Astrocyte of the spinal cord (primary cell): ENCODE results near the gene CCNG2.
"Not testable (repeated sequence)": the region's sequence is repeated elsewhere in the genome, so short reads cannot be mapped to it uniquely, and the experiment has no call there.

ENCODE experiments used
- DNase-seq: peaks from one replicate; pipeline ENCODE4 v3.0.0; 2011; ENCODE audit warnings: low read depth, low spot score
- H3K4me3 ChIP-seq: 2 replicates; pipeline ENCODE4 v1.5.1; 2011; ENCODE audit warnings: low read depth, mild to moderate bottlenecking, low read length, moderate library complexity
- in situ Hi-C: cut with HindIII; loops from 2 replicates; pipeline ENCODE4 v1.10.0; 2017; ENCODE audit warnings: low sequenced_read_pairs
- TF ChIP-seq, protein P1 (sequence below): IDR thresholded peaks from 2 replicates; pipeline ENCODE4 v1.5.1; 2012; ENCODE audit warnings: low read depth, mild to moderate bottlenecking, low read length, inconsistent platforms

The CCNG2 gene

DNA sequence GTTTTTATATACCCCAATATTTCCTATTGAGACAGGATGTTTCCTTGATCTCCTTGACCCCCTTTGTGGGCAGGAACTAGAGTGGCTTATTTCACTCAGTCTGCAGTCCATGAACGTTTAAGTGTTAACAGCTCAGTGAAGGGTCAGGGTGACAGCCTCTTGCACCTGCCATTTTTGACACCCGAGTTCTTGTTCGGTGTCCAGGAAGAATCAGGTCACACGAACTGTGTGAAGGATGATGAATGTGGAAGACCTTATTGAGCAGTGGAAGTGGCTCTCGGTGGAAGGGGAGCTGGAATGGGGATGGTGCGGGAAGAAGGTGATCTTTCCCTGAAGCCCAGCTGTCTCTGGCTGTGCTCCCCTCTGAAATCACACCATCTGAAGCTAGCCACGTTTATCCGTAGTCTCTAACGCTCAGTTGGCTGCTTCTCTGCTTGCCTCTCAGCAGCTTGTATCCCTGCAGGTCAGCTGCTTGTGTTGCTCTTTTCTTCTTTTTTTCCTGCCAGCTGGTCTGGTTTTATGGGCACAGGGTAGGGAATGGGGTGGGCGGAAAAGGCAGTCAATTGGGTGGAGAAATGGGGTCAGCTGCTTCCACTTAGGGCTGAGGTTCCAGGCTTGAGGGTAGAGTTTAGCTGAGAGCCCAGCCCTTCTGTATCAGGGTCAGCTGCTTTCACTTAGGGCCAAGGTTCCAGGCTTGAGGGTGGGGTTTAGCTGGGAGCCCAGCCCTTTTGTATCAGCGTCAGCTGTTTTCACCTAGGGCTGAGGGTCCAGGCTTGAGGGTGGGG, 29.0 kb upstream of the CCNG2 start:
- DNase-seq, result no peak
- in situ Hi-C loops, result no loop called here
- no peak overlapping the region for H3K4me3 ChIP-seq
- TF ChIP-seq, protein P1, sequence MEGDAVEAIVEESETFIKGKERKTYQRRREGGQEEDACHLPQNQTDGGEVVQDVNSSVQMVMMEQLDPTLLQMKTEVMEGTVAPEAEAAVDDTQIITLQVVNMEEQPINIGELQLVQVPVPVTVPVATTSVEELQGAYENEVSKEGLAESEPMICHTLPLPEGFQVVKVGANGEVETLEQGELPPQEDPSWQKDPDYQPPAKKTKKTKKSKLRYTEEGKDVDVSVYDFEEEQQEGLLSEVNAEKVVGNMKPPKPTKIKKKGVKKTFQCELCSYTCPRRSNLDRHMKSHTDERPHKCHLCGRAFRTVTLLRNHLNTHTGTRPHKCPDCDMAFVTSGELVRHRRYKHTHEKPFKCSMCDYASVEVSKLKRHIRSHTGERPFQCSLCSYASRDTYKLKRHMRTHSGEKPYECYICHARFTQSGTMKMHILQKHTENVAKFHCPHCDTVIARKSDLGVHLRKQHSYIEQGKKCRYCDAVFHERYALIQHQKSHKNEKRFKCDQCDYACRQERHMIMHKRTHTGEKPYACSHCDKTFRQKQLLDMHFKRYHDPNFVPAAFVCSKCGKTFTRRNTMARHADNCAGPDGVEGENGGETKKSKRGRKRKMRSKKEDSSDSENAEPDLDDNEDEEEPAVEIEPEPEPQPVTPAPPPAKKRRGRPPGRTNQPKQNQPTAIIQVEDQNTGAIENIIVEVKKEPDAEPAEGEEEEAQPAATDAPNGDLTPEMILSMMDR, result no peak

DNA sequence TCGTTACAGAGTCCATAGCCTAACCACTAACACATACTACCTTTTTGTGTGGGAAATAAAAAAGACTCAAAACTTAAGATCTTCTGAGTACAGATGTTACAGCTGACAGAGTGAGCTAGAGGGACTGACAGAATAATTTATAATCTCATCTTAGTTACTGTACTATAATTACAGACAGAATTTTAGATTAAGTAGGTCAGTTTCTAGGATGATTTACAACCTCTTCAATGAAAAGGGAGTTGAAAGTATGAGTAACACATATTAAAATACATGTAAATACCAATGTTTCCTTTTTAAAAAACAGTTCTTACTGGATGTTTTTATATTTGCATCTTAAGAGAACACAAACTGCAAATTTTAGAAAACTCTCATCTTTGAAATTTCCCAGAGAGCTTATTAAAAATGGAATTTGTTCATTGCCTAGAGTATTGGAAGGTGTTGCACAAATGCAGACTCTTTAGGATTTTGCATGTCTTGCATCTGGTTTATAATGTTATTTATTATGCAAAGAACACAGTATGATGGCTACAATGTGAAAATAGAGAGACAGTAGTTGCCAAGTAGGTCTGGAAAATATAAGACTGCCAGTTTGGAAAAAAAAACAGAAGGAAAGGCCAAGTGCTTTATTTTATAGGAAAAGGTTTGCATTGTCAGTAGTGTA, 24.2 kb upstream of the CCNG2 start:
- no peak for DNase-seq
- in situ Hi-C loops, result no loop called here

DNA sequence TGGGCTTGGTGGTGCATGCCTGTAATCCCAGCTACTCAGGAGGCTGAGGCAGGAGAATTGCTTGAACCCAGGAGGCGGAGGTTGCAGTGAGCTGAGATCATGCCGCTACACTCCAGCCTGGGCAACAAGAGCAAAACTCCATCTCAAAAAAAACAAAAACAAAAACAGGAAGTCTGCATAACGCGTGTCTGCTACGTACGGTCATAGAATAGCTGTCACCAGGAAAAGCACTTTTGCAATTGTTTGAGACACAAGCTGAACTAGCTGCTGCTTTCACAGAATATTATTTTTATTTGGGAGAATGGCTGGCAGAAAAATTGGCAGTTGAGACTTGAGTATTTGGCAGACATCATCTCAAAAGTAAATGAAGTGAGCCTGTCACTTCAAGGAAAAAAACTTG, 19.6 kb upstream of the CCNG2 start:
- DNase-seq, H3K4me3 ChIP-seq, in situ Hi-C loops: not testable (repeated sequence)

More for the DNA sequence above, 24.2 kb upstream of the CCNG2 start:
- TF ChIP-seq, protein P1, result no peak
- H3K4me3 ChIP-seq, result no peak overlapping the region

DNA sequence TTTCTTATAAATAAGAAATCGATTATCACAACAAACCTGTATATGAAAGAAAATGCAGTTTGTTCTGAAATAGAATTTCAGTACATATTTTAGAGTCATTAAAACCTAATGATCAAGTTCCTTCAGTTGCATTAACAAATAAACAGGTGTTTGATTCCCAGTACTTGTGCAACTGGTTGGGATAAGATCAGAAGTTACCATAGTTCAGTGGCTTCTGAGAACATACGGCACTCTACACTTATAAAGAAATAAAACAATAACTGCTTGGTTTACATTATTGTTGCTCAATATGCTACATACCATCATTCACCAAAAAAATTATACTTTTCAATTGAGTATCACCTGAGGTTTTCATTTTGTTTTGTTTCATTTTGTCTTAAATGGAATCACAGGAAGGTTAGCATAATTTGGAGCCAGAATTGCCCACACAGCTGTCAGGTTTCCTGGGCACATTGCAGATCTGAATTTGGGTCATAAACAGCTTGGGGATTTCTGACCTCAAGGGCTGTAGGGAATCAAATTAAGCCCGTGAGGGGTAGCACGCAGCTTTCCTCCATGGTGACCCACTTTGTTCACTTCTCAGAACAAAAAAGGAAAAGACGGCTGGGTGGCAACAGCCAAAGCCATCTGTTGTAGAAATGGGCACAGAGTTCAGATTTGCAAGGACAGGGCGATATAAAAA, 14.9 kb upstream of the CCNG2 start:
- no peak overlapping the region for H3K4me3 ChIP-seq
- DNase-seq, result no peak
- in situ Hi-C loops, result no loop called here

DNA sequence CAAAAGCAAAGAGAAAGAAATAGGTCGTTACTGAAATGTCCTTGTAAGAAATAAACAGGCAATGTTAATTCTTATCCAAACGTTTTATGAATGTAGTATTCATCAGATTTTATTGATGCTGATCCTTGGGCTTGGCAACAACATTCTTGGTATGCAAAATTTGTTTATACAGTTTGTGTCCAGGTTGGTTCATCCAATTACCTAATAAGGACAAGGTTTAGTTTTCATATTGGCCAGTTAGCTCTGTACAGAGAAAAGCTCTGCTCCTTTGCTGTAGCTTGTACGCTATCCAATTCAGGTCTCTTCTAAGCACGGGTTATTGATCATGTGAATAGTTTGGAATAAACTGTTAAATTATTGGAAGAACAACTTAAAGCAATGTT, 14.4 kb upstream of the CCNG2 start:
- no peak for DNase-seq
- TF ChIP-seq, protein P1, result no peak
- in situ Hi-C loops, result no loop called here
- no peak overlapping the region for H3K4me3 ChIP-seq

More for the DNA sequence above, 14.9 kb upstream of the CCNG2 start:
- TF ChIP-seq, protein P1, result no peak

DNA sequence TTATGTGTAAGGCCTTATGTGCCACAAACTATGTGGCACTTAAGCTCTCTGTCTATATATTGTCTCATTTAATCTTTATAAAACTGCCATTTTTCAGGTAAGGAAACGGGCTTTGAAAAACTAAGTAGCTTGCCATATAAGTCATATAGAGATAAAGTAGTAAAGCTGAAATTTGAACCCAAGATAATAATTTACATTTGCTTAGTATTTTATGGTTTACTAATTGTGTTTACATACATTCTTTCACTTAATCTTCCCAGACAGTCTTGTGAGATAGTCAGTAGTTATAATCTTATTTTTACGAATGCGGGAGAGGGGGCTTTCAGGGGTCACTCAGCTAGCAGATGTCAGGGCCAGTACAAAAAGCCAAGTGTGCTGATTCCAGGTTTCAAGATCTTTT, 13.9 kb upstream of the CCNG2 start:
- no peak overlapping the region for H3K4me3 ChIP-seq
- in situ Hi-C loops, result no loop called here
- TF ChIP-seq, protein P1, result no peak
- no peak for DNase-seq

DNA sequence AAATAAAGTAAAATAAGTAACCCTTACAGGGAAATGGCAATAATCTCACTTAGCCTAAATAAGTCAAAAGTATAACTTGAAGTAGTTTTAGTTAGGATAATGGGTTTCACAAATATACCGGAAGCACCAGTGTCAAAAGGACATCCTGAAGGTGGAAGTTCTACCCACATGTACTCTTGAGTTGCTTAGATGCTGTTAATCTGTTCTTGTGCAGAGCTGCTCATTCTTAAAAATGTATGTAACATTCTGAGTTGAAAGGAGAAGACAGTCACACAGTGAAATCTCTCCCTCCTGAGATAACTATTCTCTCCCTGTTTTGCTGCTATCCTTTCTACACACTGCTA, 11.2 kb upstream of the CCNG2 start:
- TF ChIP-seq, protein P1, result no peak
- H3K4me3 ChIP-seq, result no peak overlapping the region
- in situ Hi-C loops, result no loop called here
- no peak for DNase-seq
